Stomach (tissue), 9 donors: ENCODE data around the gene IMPDH2. TPM values are rescaled to one million over a fixed set of nuclear protein-coding genes. Genes with fewer than 3 reads are reported as not detected.

Experiments used
- DNase-seq, 2 donors: peaks; one replicate each; pipeline versions ENCODE4 v3.0.0 to v3.0.0-alpha.2; 2013 to 2019
- H3K27ac ChIP-seq, 5 donors: fragments of 200-600 bp in 4 of 5; sonication (generic) in 4 of 5; one replicate each; pipeline ENCODE4 v1.5.1; 2013 to 2019; ENCODE audit warnings: mild to moderate bottlenecking in 1 of 5, moderate library complexity in 1 of 5
- H3K27me3 ChIP-seq, 3 donors: fragments of 200-600 bp; sonication (generic); one replicate each; pipeline ENCODE4 v1.5.1; 2017 to 2019; ENCODE audit warnings: mixed run types in 1 of 3
- H3K36me3 ChIP-seq, 4 donors: fragments of 200-600 bp; sonication (generic); 1 replicate in 3 of 4; 2 replicates in 1 of 4; pipeline ENCODE4 v1.5.1; 2016 to 2019
- H3K4me1 ChIP-seq, 4 donors: fragments of 200-600 bp; sonication (generic); one replicate each; pipeline ENCODE4 v1.5.1; 2016 to 2019
- H3K4me3 ChIP-seq, 4 donors: fragments of 200-600 bp; sonication (generic) in 3 of 4; one replicate each; pipeline ENCODE4 v1.5.1; 2016 to 2019; ENCODE audit warnings: mild to moderate bottlenecking in 1 of 4
- H3K9me3 ChIP-seq, 4 donors: fragments of 200-600 bp; sonication (generic); one replicate each; pipeline ENCODE4 v1.5.1; 2016 to 2019
- CTCF ChIP-seq, 7 experiments: fragments of 450-650 bp in 4 of 7; fragments of 200-600 bp in 3 of 7; sonication (generic) in 3 of 7; IDR thresholded peaks; one replicate each; pipeline ENCODE4 v1.5.1; 2016 to 2019; ENCODE audit warnings: antibody characterized with exemption in 7 of 7, control low read depth in 2 of 7, mild to moderate bottlenecking in 1 of 7
- EP300 ChIP-seq: sonication (generic); formaldehyde crosslinking; IDR thresholded peaks from one replicate; pipeline ENCODE4 v1.6.1; 2017; ENCODE audit warnings: antibody characterized with exemption
- POLR2A ChIP-seq, 4 donors: fragments of 450-650 bp; IDR thresholded peaks; one replicate each; pipeline ENCODE4 v1.6.1; 2016; ENCODE audit warnings: antibody characterized with exemption in 4 of 4, control low read depth in 2 of 4, mild to moderate bottlenecking in 1 of 4, moderate library complexity in 1 of 4
- POLR2AphosphoS5 ChIP-seq, 3 donors: sonication (generic); formaldehyde crosslinking; IDR thresholded peaks; one replicate each; pipeline ENCODE4 v1.6.1; 2016; ENCODE audit warnings: antibody characterized with exemption in 3 of 3
- WGBS, 5 donors: extraction: QIAGEN DNeasy Blood & Tissue Kit in 3 of 5; methylation state at CpG; one replicate each; pipeline versions ENCODE4 v1.1.5 to v1.1.7; 2013 to 2018; 5-methylcytosine and 5-hydroxymethylcytosine counted together
- intact Hi-C: fragments of 100-400 bp; cut with DNase I; formaldehyde crosslinking; loops from one replicate; pipeline ENCODE4 v1.15.1; 2023; ENCODE audit warnings: low total_unique reads
- polyA plus RNA-seq, 3 donors: library from polyadenylated mRNA; stranded (reverse); fragments of 200-250 nt; gene quantifications; one replicate each; pipeline ENCODE4 v1.2.3, GENCODE V29; 2013
- total RNA-seq, 5 donors: library from RNA; depleted of rRNA; stranded (reverse); fragments of >200 nt; gene quantifications; one replicate each; pipeline versions ENCODE4 v1.1.0 to v1.2.3, GENCODE V29; 2014 to 2016
- donor health status: healthy with polysubstance abuse.
- donor health status: Bipolar disorder and iron deficiency.
- donor health status: healthy.

The IMPDH2 gene
- total and polyA plus RNA-seq, 8 donors = 50.4 to 159 (median 107) TPM

- no peak for DNase-seq
- no peaks in the 10 kb centered on the region for H3K27me3 ChIP-seq
- no peak overlapping the region for H3K27ac ChIP-seq
- peaks cover 52 to 100% (median 97%) of the 10 kb centered on the region in 4 donors for H3K36me3 ChIP-seq
- no peak for TF ChIP-seq POLR2A (IDR thresholded peaks at IDR 0.05)
- no peak for TF ChIP-seq CTCF (IDR thresholded peaks at IDR 0.05)
- no peak for TF ChIP-seq EP300
- TF ChIP-seq POLR2AphosphoS5 (IDR thresholded peaks at IDR 0.05) = no peak
- H3K9me3 ChIP-seq = no peaks in the 10 kb centered on the region
- H3K4me1 ChIP-seq = no peaks in the 10 kb centered on the region
- intact Hi-C loops = no loop called here
- 93 to 100% (median 94%) methylated on average over 3 of the region's 3 CpGs for WGBS, 5 donors
- no peak overlapping the region for H3K4me3 ChIP-seq
Measured at GRCh38 chr3:49035281-49035680, 6.1 kb upstream of the IMPDH2 start.

GRCh38 chr3:49034650-49035049, 5.5 kb upstream of the IMPDH2 start:
- TF ChIP-seq POLR2AphosphoS5 (IDR thresholded peaks at IDR 0.05) (no peak), CTCF (IDR thresholded peaks at IDR 0.05) (no peak), EP300 (no peak), POLR2A (IDR thresholded peaks at IDR 0.05) (no peak)
- Histone ChIP-seq H3K4me1 (peaks cover 0 to 5% (median 2%) of the 10 kb centered on the region in 4 donors), H3K36me3 (peaks cover 52 to 99% (median 95%) of the 10 kb centered on the region in 4 donors), H3K27me3 (no peaks in the 10 kb centered on the region), H3K9me3 (no peaks in the 10 kb centered on the region), H3K4me3 (no peak overlapping the region), H3K27ac (no peak overlapping the region)
- intact Hi-C loops = no loop called here
- DNase-seq = no peak
- 85 to 94% (median 90%) methylated on average over 2 of the region's 2 CpGs for WGBS, 5 donors

GRCh38 chr3:49032646-49033304, 3.6 kb upstream of the IMPDH2 start:
- no peak overlapping the region for H3K27ac ChIP-seq
- peaks cover 39 to 80% (median 78%) of the 10 kb centered on the region in 4 donors for H3K36me3 ChIP-seq
- intact Hi-C loops = no loop called here
- H3K9me3 ChIP-seq = no peaks in the 10 kb centered on the region
- DNase-seq = peak in 1 of 2 donors; percentile 10
- H3K27me3 ChIP-seq = no peaks in the 10 kb centered on the region
- WGBS, 5 donors = 85 to 91% (median 91%) methylated on average over 6 of the region's 6 CpGs
- no peak overlapping the region for H3K4me3 ChIP-seq
- peaks cover 12 to 24% (median 19%) of the 10 kb centered on the region in 4 donors for H3K4me1 ChIP-seq
- TF ChIP-seq CTCF (IDR thresholded peaks at IDR 0.05) = no peak
- TF ChIP-seq POLR2AphosphoS5 (IDR thresholded peaks at IDR 0.05) = no peak
- no peak for TF ChIP-seq POLR2A (IDR thresholded peaks at IDR 0.05)
- no peak for TF ChIP-seq EP300

GRCh38 chr3:49030321-49030720, 1.1 kb upstream of the IMPDH2 start:
- WGBS, 5 donors = 85 to 90% (median 85%) methylated on average over 6 of the region's 6 CpGs
- peaks cover 54 to 79% (median 76%) of the 10 kb centered on the region in 4 donors for H3K36me3 ChIP-seq
- H3K4me3 ChIP-seq = no peak overlapping the region
- no peaks in the 10 kb centered on the region for H3K27me3 ChIP-seq
- peaks cover 12 to 42% (median 26%) of the 10 kb centered on the region in 4 donors for H3K4me1 ChIP-seq
- intact Hi-C loops = no loop called here
- peak overlapping the region in 2 of 5 donors; percentile 97 to 98 for H3K27ac ChIP-seq
- DNase-seq = peak in 1 of 2 donors; percentile 16
- no peaks in the 10 kb centered on the region for H3K9me3 ChIP-seq
- TF ChIP-seq CTCF (IDR thresholded peaks at IDR 0.05) (no peak), POLR2A (IDR thresholded peaks at IDR 0.05) (no peak), EP300 (no peak), POLR2AphosphoS5 (IDR thresholded peaks at IDR 0.05) (no peak)
